Activated CD4-positive, alpha-beta T cell treated with anti-CD3 and anti-CD28 coated beads, Interleukin-10, Interleukin-2, amounts not matched to agents 100 ng/mL and 50 ng/mL, durations not matched to agents 16 hours and 8 hours (primary cell): Measurements from ENCODE around the gene QPCT.

Experiments
- DNase-seq: peaks from one replicate; pipeline ENCODE4 v3.0.0-alpha.2; 2020

The QPCT gene

GRCh38 chr2:37325625-37326071 is 18.8 kb upstream of the QPCT start:
- DNase-seq: no peak

DNA sequence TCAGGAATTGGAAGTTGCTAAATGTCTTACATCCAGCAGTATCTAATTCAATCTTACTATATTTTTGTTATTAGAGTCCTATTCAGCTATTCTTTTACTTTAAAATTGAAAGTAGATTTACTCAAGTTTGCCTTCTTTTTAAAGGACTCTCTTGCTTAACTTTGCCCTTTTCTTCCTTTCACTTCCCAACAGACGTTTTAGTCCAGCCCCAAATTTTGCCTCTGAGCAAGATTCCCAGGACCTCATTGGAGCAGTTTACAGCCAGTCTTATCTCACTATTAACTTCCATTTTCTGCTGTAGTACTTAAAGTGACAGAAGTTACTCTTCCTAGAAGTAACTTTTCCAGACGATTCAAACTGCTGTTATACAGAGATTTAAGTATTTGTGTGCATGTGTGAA is 18.1 kb upstream of the QPCT start:
- no peak for DNase-seq

GRCh38 chr2:37326866-37327634 is 17.4 kb upstream of the QPCT start:
- no peak for DNase-seq

- no peak for DNase-seq
These were observed 13.7 kb upstream of the QPCT start for GRCh38 chr2:37330681-37331080.

DNA sequence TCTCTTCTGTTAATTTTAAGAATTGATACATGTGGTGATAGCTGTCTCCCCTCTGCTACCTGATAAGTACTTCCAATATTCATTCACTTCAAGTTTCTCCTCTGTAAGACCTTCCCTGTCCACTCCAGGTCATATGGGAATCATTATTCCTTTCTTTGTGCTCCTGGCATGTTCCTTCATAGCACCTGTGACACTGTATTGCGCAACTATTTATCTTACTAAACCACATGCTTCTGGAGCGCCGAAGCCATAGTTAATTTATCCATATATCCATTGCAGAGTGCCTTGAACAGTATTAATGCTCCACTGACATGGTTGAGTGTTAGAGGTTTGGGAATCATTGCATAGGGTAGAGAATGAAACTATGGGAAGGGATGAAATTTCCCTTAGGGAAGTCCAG is 11.9 kb upstream of the QPCT start:
- no peak for DNase-seq

DNA sequence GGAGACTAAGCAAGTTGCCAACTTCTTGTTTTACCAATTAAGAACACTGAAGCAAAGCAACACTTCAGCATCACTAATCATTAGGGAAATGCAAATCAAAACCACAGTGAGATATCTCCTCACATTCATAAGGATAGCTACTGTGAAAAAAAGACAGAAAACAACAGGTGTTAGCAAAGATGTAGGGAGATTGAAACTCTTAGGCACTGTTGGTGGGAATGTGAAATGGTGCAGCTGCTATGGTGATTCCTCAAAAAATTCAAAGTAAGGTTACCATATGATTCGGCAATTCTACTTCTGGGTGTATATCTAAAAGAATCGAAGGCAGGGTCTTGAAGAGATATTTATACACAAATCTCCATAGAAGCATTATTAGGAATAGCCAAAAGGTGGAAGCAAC is 11.2 kb upstream of the QPCT start:
- DNase-seq: no peak

DNA sequence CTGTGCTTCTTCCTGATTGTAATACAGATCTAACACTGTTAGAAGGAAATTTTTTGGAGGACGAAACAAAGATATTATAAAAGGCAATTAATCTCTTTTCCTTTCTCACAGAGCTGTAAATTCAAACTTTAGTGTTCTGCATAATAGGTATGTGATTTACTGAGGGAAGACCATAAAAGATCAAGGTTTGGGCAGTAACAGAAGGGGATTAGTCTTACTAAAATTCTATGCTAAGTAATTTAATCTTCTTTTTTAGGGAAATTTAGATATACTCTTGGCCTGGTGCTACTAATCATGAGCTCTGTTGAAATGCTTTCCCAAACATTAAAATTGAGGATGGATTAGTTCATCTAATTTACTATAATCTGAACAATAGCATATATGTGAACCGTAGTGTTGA is 8.8 kb upstream of the QPCT start:
- DNase-seq: no peak

DNA sequence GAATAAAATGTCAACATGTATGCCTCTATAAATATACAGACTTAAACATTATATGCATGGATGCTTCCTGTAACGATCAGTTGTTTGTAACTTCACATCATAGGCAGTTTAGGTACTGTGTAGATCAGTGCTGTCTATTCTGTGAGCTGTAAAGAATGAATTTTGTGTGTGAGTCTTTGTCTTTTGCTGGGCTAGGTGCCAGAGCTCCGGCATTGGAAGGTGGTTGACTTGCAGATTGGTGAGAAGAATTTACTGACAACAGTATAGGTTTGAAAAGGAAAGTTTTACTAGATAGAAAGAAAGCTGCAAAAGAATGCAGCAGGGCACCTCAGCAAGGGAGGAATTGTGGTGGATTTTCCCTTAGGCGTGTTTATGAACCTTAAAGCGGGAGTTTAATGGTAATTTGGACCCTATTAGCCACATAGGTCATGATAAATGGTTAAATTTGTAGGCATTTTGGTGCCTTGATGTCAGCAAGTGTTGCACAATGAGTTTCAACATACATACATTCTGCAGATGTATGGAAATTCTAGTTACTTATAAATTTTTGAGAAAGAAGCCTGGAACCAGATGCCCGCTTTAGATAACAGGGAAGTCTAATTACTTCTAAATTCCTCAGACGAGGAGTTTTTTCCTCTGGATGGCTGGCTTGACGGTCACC is 6.7 kb upstream of the QPCT start:
- no peak for DNase-seq

- no peak for DNase-seq
These were observed 5.5 kb upstream of the QPCT start for GRCh38 chr2:37338933-37339332.

- DNase-seq: no peak
These were observed 3.8 kb upstream of the QPCT start for GRCh38 chr2:37340637-37341036.

- DNase-seq: no peak
These were observed 1.7 kb upstream of the QPCT start for GRCh38 chr2:37342591-37343220.

- no peak for DNase-seq
These were observed 644 bp upstream of the QPCT start for GRCh38 chr2:37343537-37344434.

GRCh38 chr2:37348155-37348554 is 3.7 kb downstream of the QPCT start:
- no peak for DNase-seq

DNA sequence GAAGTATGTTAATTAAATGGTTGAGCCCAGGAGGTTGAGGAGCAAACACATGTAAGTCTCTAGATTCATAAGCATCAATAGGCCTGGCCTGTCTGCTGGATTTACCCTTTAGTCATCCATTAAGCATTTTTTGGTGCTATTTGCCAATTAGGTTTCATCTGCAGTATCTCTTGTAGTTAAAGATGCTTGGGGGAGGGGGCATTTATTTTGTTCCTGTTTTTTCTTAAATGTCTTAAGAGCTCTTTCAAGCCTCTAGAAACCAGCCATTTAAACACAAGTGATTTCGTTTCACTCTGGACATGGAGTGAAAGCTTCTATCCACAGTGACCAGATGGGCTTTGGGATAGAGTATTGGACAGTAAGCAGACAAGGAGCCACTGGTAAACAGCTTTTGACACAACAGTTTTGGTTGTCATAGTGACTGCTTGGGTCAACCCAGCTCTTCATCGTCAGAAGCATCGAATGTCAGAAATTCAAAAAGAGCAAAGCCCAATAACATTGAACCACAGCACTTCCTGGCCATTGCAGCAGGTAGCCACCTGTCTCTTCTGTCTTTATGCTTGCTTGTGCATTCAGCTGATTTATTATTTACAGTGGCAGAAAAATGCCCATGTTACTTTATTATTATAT is 4.9 kb downstream of the QPCT start:
- DNase-seq: no peak

GRCh38 chr2:37350034-37350433 is 5.6 kb downstream of the QPCT start:
- DNase-seq: no peak

- no peak for DNase-seq
These were observed 10.1 kb downstream of the QPCT start for GRCh38 chr2:37354531-37354930.

DNA sequence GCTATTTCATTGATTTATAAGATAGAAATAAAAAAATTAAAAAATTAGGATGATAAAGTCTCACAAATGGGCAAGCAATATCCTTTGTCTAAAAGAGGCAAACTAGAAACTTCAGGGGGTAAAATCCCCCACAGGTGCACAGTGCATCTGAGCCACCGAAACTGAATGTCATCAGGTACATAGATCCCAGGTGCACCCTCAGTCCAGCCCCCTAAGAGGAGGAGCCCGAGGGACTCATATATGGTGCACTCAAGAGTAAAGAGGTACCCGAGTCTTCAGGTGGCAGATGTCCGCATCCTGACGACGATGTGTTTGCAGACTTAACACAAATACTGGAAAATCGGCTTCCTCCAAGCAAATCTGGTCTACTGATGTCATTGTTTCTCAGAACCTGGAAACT is 11.3 kb downstream of the QPCT start:
- no peak for DNase-seq

- no peak for DNase-seq
These were observed 11.9 kb downstream of the QPCT start for GRCh38 chr2:37356299-37356698.

DNA sequence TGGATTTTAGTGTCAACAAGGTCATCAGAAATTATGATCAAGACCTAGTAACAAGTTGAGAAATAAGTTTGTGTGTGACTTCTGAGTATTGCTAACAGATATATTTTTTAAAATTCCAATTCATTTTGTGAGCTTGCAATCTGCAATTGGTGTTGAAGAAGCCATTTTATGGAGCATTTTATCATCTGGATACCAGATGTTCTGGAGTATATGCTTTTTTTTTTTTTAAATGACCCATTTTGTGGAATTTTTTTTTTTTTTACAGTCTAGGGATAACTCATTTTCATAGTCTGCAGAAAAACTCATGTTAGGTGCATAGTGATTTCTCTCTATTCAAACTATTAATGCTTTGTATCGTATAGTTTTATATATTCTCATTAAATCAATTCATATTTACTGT is 12.6 kb downstream of the QPCT start:
- DNase-seq: no peak

GRCh38 chr2:37357530-37357929 is 13.1 kb downstream of the QPCT start:
- no peak for DNase-seq

DNA sequence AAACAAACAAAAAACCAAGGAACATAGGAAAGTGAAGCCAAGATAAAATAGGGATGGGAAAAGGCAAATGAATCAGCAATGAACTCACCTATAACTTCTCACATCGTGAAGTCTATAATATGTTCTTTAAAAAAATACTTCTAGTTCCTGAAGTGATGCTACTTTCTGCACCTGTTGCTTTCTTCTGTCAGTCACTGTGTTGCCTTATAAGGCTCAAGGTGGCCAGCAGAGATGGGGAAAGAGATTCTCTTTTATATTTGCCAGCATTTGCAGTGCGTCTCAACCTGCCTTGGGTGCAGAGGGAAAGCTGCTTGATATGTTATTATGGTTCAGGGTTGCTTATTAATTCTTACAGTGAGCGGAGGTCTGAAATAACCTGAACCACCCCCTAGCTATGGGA is 14.0 kb downstream of the QPCT start:
- no peak for DNase-seq

DNA sequence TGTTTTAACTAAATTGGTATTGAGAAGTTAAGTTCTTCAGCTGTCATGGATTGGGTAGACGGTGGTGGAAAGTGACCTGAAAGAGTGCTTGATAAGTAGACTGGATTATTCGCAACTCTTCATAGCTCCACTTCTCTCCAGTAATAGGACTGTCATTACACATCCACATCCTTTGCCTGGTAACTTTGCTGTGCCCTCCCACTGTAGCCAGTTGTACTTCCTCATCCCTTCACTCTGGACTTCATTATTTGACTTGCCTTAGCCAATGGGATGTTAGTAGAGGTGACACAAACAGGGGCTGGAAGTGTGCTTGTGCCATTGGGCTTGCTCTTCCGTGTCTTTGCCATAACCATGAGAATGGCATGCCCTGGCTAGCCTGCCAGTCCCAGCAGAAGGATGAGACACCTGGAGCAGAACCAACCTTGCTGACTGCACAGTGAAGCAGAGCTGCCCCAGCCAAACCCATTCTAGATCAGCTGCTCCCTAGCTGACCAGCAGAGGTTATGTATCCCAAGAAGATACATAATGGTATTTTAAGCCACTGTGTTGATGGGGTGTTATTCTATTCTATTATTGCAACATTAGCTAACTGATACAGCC is 16.9 kb downstream of the QPCT start:
- DNase-seq: no peak
